Chondrocyte (in vitro differentiated cells): ENCODE results near the gene NKX2-3. TPM values are rescaled to one million over a fixed set of nuclear protein-coding genes. Genes with fewer than 3 reads are reported as not detected.

Source experiments
- DNase-seq: peaks from one replicate; pipeline ENCODE4 v3.0.0; 2021; ENCODE audit warnings: mixed read lengths, low spot score
- H3K27ac Mint-ChIP-seq: one replicate; pipeline ENCODE4 v1.8.0; 2021; ENCODE audit warnings: mild to moderate bottlenecking, moderate library complexity, mixed read lengths; ENCODE audit not compliant: unreplicated experiment
- H3K27me3 Mint-ChIP-seq: 2 replicates; pipeline ENCODE4 v1.8.0; 2021; ENCODE audit warnings: low read depth, mixed read lengths
- H3K36me3 Mint-ChIP-seq: 2 replicates; pipeline ENCODE4 v1.8.0; 2021; ENCODE audit warnings: low read depth, mixed read lengths
- H3K4me1 Mint-ChIP-seq: 2 replicates; pipeline ENCODE4 v1.8.0; 2021; ENCODE audit warnings: low read depth, mild to moderate bottlenecking, mixed read lengths
- H3K4me3 Mint-ChIP-seq: one replicate; pipeline ENCODE4 v1.8.0; 2021; ENCODE audit warnings: mild to moderate bottlenecking, moderate library complexity, mixed read lengths; ENCODE audit not compliant: unreplicated experiment
- H3K9me3 Mint-ChIP-seq: 2 replicates; pipeline ENCODE4 v1.8.0; 2021; ENCODE audit warnings: low read depth, mixed read lengths
- CTCF ChIP-seq: fragments of 200-600 bp; sonication (generic); IDR thresholded peaks from 2 replicates; pipeline ENCODE4 v1.5.0; 2021; ENCODE audit warnings: antibody characterized with exemption, mild to moderate bottlenecking, moderate library complexity
- total RNA-seq: library from RNA; stranded (reverse); gene quantifications from 3 replicates; pipeline ENCODE4 v1.2.1, GENCODE V29; 2021

Gene NKX2-3
- total RNA-seq, 1 donor from 2014 or later: not detected

- Mint-ChIP-seq H3K36me3 (peaks cover 8% of the 10 kb centered on the region), H3K9me3 (peaks cover 6% of the 10 kb centered on the region), H3K4me3 (no peak overlapping the region), H3K27ac (no peak overlapping the region), H3K4me1 (peaks cover 21% of the 10 kb centered on the region), H3K27me3 (peaks cover 88% of the 10 kb centered on the region)
- no peak for TF ChIP-seq CTCF
- no peak for DNase-seq
Observed at GRCh38 chr10:99531026-99531695, 1.6 kb upstream of the NKX2-3 start.

- Mint-ChIP-seq H3K27me3 (peaks cover 87% of the 10 kb centered on the region), H3K9me3 (peaks cover 6% of the 10 kb centered on the region), H3K36me3 (peaks cover 7% of the 10 kb centered on the region), H3K4me3 (no peak overlapping the region), H3K4me1 (peaks cover 27% of the 10 kb centered on the region), H3K27ac (no peak overlapping the region)
- DNase-seq: no peak
- no peak for TF ChIP-seq CTCF
Observed at GRCh38 chr10:99531696-99532593, 797 bp upstream of the NKX2-3 start.

GRCh38 chr10:99533496-99534449 is 1.0 kb downstream of the NKX2-3 start:
- Mint-ChIP-seq H3K9me3 (peaks cover 6% of the 10 kb centered on the region), H3K4me1 (peaks cover 30% of the 10 kb centered on the region), H3K27ac (no peak overlapping the region), H3K4me3 (no peak overlapping the region), H3K27me3 (peaks cover 88% of the 10 kb centered on the region), H3K36me3 (peaks cover 7% of the 10 kb centered on the region)
- no peak for TF ChIP-seq CTCF
- no peak for DNase-seq

- no peak for TF ChIP-seq CTCF
- peaks cover 7% of the 10 kb centered on the region for H3K36me3 Mint-ChIP-seq
- H3K27me3 Mint-ChIP-seq: peaks cover 88% of the 10 kb centered on the region
- H3K4me3 Mint-ChIP-seq: peak overlapping the region; percentile 57
- H3K4me1 Mint-ChIP-seq: peaks cover 30% of the 10 kb centered on the region
- H3K9me3 Mint-ChIP-seq: peaks cover 6% of the 10 kb centered on the region
- no peak for DNase-seq
- H3K27ac Mint-ChIP-seq: no peak overlapping the region
Observed at GRCh38 chr10:99534450-99534938, 1.8 kb downstream of the NKX2-3 start.
